ENCODE results near the gene SOWAHA.

SOWAHA gene

DNA sequence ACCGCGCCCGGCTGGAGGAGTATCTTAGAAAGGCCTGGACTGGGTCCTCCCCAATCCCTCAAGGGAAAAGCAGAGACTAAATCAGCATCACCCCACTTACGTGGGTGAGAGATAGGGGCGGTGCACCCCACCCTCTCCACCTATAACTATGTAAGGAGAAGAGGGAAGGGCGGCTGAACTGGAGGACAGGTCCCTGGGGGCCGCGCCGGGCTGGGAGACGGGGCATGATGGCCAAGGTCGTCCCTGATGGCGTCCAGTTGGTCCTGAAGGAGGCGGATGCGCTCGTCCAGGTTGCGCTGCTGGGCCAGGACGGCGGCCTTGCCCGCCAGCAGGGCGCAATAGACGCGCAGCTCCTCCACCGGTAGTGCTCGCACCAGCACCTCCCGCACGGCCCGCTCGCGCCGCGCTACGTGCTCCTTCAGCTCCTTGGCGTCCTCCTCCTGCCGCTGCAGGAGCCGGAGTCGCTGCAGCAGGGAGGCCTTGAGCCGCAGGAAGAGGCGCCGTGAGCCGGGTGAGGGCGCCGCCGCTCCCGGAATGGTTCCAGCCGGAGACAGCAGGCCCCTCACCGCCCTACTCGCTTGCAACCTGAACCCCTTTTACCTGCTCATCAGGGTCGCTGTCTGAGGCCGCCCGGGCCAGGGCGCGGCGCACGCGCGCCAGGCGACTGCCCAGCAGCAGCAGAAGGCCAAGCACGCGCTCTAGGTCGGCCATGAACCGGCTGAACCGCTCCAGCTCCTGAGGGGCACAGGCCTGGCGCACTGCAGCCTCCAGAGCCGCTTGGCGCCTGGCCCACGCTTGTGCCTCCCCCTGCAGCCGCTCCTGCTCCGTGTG is 9.8 kb downstream of the SOWAHA start:
- H3K36me3 ChIP-seq (ENCODE audit: insufficient read depth, low read depth, low read length), result no peaks in the 10 kb centered on the region
- peaks cover 6% of the 10 kb centered on the region for H3K4me1 ChIP-seq (ENCODE audit: insufficient read depth, low read length)
- H3K27ac ChIP-seq (ENCODE audit: low read length), result no peak overlapping the region
- peak overlapping the region; percentile 57; the same call in 1 of the 2 replicates for H3K4me3 ChIP-seq (ENCODE audit: low read length)
- H3K9me3 ChIP-seq (ENCODE audit: insufficient read depth, low read depth, low read length), result no peaks in the 10 kb centered on the region
- H3K9ac ChIP-seq (ENCODE audit: low read depth, low read length), result peak overlapping the region; percentile 61; the same call in 1 of the 2 replicates
- peaks cover 61% of the 10 kb centered on the region for H3K27me3 ChIP-seq (ENCODE audit: insufficient read depth, low read length)

DNA sequence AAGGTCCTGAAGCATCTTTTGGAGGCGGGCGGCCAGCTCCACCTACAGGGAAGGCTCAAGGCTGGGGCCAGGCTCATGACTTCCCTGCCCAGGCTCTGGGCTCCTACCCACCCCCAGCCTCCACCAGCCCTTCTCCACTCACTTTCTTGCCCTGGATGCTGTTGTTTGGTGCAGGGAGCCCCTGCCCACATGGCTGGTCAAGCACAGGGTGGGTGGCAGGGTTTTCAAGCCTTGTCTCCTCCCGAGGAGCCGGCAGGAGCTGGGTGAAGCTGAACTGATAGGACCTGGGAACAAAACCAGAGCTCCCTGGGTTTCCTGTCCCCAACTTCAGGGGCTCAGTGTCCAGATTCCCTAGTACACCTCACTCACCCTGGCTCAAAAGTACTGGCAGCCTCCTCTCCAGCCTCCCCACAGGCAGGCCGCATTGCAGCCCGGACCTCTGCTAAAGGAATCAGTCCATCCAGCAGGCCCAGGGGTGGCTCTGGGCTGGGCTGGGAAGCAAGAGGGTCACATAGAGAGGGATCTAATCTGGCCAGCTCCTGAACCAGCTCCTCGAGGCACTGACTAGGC is 10.5 kb downstream of the SOWAHA start:
- Histone ChIP-seq H3K4me3 (ENCODE audit: low read length) (peak overlapping the region; percentile 57; the same call in 1 of the 2 replicates), H3K9ac (ENCODE audit: low read depth, low read length) (peak overlapping the region; percentile 61; the same call in 1 of the 2 replicates), H3K4me1 (ENCODE audit: insufficient read depth, low read length) (peaks cover 6% of the 10 kb centered on the region), H3K36me3 (ENCODE audit: insufficient read depth, low read depth, low read length) (no peaks in the 10 kb centered on the region), H3K27ac (ENCODE audit: low read length) (no peak overlapping the region), H3K9me3 (ENCODE audit: insufficient read depth, low read depth, low read length) (no peaks in the 10 kb centered on the region), H3K27me3 (ENCODE audit: insufficient read depth, low read length) (peaks cover 66% of the 10 kb centered on the region)

DNA sequence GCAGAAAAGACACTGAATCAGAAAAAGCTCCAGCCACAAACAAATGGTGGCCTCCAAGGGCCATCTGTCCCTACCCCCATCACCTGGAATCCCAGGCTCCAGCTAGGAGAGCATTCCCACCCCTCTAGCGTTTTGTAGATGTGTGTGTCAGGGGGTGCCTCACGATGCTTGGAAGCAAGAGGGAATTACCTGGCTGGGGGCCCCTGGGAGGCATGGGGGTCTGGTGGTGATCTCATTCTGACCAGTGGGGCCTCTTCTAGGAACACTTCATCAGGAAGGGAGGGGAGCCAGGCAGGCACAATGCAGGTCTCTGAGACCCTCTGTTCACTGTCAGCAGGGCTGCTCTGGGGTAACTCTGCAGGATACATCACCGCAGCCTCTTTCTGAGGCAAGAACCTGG is 11.3 kb downstream of the SOWAHA start:
- H3K9ac ChIP-seq (ENCODE audit: low read depth, low read length), result no peak overlapping the region
- peaks cover 75% of the 10 kb centered on the region for H3K27me3 ChIP-seq (ENCODE audit: insufficient read depth, low read length)
- no peak overlapping the region for H3K27ac ChIP-seq (ENCODE audit: low read length)
- H3K4me1 ChIP-seq (ENCODE audit: insufficient read depth, low read length), result peaks cover 6% of the 10 kb centered on the region
- no peaks in the 10 kb centered on the region for H3K36me3 ChIP-seq (ENCODE audit: insufficient read depth, low read depth, low read length)
- H3K9me3 ChIP-seq (ENCODE audit: insufficient read depth, low read depth, low read length), result no peaks in the 10 kb centered on the region
- H3K4me3 ChIP-seq (ENCODE audit: low read length), result no peak overlapping the region

DNA sequence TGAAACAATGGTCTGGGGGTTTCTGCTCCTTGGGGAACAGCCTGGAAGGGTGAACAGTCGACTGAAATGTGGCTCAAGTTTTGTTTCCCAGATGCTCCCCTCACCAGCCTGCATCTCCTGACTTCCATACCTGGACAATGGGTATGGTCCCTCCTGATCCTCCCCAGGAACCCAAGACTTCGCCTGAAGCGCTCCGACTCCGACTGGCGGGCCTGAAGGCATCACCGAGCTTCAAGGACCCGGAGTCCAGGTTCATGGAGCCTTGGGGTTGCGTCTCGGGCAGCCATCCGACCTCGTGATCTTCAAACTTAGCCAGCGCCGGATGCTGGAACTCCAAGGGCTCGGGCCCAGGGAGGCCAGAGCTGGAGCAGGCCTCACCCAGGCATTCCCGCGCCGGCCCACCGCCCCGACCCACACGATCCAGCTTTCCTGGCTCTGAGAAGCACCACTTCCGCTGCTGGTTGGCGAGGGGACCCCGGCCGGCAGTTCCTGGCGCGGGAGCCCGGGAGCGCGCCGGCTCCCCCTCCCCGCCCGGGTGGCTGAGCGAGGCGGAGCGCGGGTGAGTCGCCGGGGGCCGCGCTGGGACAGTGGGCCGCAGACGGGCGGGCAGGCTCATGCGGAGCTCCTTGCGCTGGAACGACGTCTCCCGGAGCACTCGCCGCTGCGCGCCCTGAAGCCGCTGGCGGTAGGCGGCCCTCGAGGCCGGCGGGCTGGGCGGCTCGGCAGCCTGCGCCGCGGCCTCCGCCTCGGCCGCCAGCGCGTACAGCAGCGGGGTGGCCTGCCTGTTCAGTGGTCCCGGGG is 12.1 kb downstream of the SOWAHA start:
- H3K36me3 ChIP-seq (ENCODE audit: insufficient read depth, low read depth, low read length), result no peaks in the 10 kb centered on the region
- H3K4me3 ChIP-seq (ENCODE audit: low read length), result peak overlapping the region; percentile 60; the same call in 1 of the 2 replicates
- no peaks in the 10 kb centered on the region for H3K9me3 ChIP-seq (ENCODE audit: insufficient read depth, low read depth, low read length)
- no peak overlapping the region for H3K27ac ChIP-seq (ENCODE audit: low read length)
- H3K4me1 ChIP-seq (ENCODE audit: insufficient read depth, low read length), result peaks cover 6% of the 10 kb centered on the region
- H3K27me3 ChIP-seq (ENCODE audit: insufficient read depth, low read length), result peaks cover 82% of the 10 kb centered on the region
- peak overlapping the region; percentile 5; the same call in 1 of the 2 replicates for H3K9ac ChIP-seq (ENCODE audit: low read depth, low read length)

DNA sequence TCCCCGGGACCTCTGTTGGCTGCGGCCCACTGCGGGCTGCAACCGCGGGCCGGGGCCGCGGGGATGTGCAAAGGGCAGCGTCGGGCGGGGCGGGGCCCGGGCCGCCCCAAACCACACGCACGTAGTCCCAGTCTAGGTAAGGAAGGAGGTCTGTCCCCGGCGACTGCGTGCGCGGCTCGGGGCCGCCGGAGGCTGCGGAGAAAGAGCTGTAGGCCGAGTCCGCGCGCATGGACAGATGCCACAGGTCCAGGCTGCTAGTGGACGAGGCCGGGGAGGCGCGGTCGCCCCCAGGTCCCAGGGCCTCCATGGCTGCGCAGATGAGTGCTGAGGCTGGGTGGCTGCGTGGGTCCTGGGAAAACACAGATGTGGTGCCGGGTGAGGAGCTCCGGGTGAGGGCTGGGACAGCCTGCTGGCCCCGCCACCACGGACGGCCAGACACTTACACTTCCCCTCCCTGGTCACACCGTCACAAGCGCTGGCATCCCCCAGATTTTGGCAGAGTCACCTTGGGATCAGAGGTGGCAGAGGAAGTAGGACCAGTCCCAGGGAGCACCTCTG is 12.8 kb downstream of the SOWAHA start:
- Histone ChIP-seq H3K27ac (ENCODE audit: low read length) (no peak overlapping the region), H3K4me3 (ENCODE audit: low read length) (peak overlapping the region; percentile 60; the same call in 1 of the 2 replicates), H3K4me1 (ENCODE audit: insufficient read depth, low read length) (peaks cover 6% of the 10 kb centered on the region), H3K36me3 (ENCODE audit: insufficient read depth, low read depth, low read length) (no peaks in the 10 kb centered on the region), H3K9me3 (ENCODE audit: insufficient read depth, low read depth, low read length) (no peaks in the 10 kb centered on the region), H3K9ac (ENCODE audit: low read depth, low read length) (peak overlapping the region; percentile 5; the same call in 1 of the 2 replicates), H3K27me3 (ENCODE audit: insufficient read depth, low read length) (peaks cover 86% of the 10 kb centered on the region)

DNA sequence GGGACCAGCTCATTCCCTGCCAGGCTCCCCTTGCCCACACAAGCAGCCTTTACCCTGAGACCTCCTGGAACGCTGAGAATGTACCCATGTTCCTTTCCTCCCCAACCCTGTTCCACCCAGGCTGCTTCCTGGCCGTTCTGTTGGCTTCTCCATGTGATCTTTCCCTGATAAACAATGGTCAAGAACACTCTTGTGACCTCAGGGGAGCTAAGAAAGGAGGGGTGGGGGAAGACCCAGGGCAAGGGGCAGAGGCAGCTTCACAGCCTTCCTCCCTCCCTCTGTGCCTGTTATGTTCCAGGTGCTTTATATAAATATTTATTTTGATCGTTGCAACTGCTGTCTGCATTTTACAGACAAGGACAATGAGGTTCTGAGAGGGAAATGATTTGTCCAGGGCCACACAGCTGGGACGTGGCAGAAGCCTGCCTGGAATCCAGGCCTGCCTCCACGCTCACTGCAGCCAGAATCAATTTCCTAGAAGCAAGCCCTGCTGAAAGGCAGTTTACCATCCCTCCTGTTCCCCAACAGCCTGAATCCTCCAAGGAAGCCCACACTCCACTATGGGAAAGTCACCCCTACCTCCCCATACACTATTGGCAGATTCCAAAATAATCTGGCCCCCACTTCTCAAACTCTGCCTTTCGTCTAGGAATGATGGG is 13.5 kb downstream of the SOWAHA start:
- peaks cover 88% of the 10 kb centered on the region for H3K27me3 ChIP-seq (ENCODE audit: insufficient read depth, low read length)

DNA sequence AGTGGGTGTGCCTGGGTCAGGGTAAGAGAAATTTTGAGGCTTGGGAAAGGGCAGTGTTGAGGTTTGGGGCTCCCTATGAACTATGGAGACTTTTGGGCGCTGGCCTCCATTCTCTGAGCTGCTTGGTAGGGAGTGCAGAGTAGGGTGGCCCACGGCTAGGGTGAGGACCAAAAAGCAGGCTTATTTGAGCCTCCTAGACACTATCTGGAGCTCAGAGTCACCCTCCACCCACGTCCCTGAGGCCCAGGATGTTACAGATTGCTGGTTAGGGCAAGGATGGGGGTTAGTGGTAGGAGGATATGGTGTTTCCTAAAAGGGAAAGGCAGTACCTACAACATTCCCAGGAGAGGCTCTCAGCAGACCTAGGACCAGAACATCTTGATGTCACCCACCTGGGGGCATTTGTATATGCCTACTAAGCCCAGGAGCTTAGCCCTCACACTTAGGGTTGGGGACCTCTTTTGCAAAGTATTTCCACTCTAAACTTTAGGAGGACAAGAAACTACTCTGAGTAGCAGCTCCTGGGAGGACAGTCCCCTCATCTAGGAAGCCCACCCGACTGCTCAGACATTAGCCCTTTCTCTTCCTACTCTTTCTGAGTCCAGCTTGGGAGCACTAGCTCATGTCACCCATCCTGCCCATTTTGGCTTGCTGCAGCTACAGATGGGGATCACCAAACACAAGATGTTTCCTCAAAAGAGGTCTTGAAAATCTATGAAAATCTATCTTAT is 15.0 kb downstream of the SOWAHA start:
- Histone ChIP-seq H3K36me3 (ENCODE audit: insufficient read depth, low read depth, low read length) (no peaks in the 10 kb centered on the region), H3K4me3 (ENCODE audit: low read length) (no peak overlapping the region), H3K27me3 (ENCODE audit: insufficient read depth, low read length) (peaks cover 97% of the 10 kb centered on the region), H3K9ac (ENCODE audit: low read depth, low read length) (no peak overlapping the region), H3K27ac (ENCODE audit: low read length) (no peak overlapping the region), H3K4me1 (ENCODE audit: insufficient read depth, low read length) (peaks cover 6% of the 10 kb centered on the region), H3K9me3 (ENCODE audit: insufficient read depth, low read depth, low read length) (no peaks in the 10 kb centered on the region)

More for the DNA sequence above, 13.5 kb downstream of the SOWAHA start:
- H3K36me3 ChIP-seq (ENCODE audit: insufficient read depth, low read depth, low read length), result no peaks in the 10 kb centered on the region
- no peak overlapping the region for H3K9ac ChIP-seq (ENCODE audit: low read depth, low read length)
- peaks cover 6% of the 10 kb centered on the region for H3K4me1 ChIP-seq (ENCODE audit: insufficient read depth, low read length)
- H3K27ac ChIP-seq (ENCODE audit: low read length), result no peak overlapping the region
- H3K4me3 ChIP-seq (ENCODE audit: low read length), result peak overlapping the region; percentile 60; the same call in 1 of the 2 replicates
- no peaks in the 10 kb centered on the region for H3K9me3 ChIP-seq (ENCODE audit: insufficient read depth, low read depth, low read length)

DNA sequence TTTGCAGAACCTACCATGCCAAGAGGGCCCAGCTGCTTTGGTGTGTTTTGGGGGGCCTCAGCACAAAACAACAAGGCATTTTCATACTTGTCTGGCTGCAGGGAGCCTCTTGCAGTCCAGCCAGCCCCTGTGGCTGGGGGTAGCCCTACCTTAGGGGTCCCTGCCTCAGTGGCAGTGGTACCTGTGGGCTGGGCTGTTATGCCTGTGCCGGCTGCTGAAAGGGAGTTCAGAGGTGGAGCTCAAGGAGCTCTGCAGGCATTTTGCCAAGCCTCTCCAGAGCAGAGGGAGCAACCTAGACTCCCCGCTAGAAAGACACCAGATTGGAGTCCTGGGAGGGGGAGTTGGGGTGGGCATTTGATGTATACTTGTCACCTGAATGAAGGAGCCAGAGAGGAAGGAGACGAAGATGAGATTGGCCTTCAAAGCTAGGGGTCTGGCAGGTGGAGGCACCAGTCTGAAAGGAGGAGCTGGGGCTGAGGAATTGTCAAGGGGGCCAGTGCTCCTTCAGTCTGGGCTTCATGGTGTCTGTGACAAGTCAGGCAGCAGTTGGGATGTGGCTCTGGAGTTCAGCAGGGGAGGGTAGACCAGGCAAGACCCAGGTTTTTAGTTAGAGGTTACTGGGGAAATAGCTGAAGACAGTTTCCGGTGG is 15.9 kb downstream of the SOWAHA start:
- no peak overlapping the region for H3K9ac ChIP-seq (ENCODE audit: low read depth, low read length)
- no peaks in the 10 kb centered on the region for H3K36me3 ChIP-seq (ENCODE audit: insufficient read depth, low read depth, low read length)
- peaks cover 99% of the 10 kb centered on the region for H3K27me3 ChIP-seq (ENCODE audit: insufficient read depth, low read length)
- peaks cover 3% of the 10 kb centered on the region for H3K4me1 ChIP-seq (ENCODE audit: insufficient read depth, low read length)
- no peak overlapping the region for H3K27ac ChIP-seq (ENCODE audit: low read length)
- H3K9me3 ChIP-seq (ENCODE audit: insufficient read depth, low read depth, low read length), result no peaks in the 10 kb centered on the region
- no peak overlapping the region for H3K4me3 ChIP-seq (ENCODE audit: low read length)

DNA sequence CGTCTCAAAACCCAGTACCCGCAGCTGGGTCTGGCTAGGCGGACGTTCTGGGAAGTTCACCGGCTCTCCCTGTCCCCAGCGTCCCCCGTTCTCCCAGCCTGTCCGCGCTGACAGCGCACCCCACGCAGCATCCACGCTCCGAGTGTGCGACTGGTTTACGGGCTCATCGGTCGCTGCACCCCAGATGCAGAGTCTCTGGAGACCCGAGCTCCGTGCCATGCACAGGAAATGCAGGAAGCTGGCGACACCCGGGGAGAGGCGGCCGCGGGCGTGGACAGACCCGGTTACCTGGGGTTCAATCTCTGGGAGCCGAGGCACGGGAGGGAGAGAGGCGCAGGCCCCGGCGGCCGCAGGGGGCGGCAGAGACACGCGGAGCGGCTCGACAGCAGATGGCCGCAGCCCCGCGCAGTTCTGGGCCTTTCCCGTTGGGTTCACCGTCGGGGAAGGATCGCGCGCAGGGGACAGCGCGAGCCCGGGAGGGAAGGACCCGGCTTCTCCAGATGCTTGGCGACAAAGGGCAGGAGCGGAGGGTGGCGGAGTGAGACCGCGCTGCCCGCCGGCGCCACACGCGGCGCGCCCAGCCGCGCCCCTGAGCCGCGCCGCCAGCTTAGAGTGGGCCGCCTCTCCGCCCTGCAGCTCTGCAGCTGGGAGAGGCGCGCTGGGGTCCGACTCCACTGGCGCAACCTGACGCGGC is 16.8 kb downstream of the SOWAHA start:
- Histone ChIP-seq H3K4me3 (ENCODE audit: low read length) (peak overlapping the region; percentile 68), H3K36me3 (ENCODE audit: insufficient read depth, low read depth, low read length) (no peaks in the 10 kb centered on the region), H3K9me3 (ENCODE audit: insufficient read depth, low read depth, low read length) (no peaks in the 10 kb centered on the region), H3K27ac (ENCODE audit: low read length) (no peak overlapping the region), H3K4me1 (ENCODE audit: insufficient read depth, low read length) (peaks cover 3% of the 10 kb centered on the region), H3K27me3 (ENCODE audit: insufficient read depth, low read length) (peaks cover 90% of the 10 kb centered on the region), H3K9ac (ENCODE audit: low read depth, low read length) (no peak overlapping the region)

Data from iPS-20b (cell line).